ENCODE results near the gene SEMA6D. TPM values are rescaled to one million over a fixed set of nuclear protein-coding genes. Genes with fewer than 3 reads are reported as not detected.

Gene SEMA6D
- total RNA-seq, 1 experiment from 2014 or later = 0.03 TPM

DNA sequence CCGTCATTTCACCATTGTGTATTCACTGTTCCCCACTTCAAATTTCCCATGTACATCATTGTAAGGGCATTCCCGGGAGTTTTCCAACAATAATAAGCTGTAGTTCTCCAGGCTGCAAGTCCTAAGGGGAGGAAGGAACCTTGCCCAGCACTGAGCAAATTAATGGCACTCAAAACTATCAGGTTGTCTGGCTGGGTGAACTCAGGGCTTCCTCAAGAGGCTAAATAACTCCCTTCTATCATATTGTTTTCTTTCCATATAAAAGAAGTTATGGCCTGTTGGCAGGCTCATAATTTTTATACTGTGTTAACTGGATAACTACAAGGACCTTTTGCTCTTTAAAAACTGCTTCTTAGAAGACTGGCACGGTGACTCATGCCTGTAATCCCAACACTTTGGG lies 71.4 kb downstream of the SEMA6D start:
- intact Hi-C loops (cut with micrococcal nuclease; ENCODE audit: unreplicated experiment) = no loop called here
- Histone ChIP-seq H3K9me3 (ENCODE audit: control insufficient read depth, insufficient read depth, low read depth, low read length) (no peaks in the 10 kb centered on the region), H3K36me3 (ENCODE audit: control insufficient read depth, insufficient read depth, low read length) (no peaks in the 10 kb centered on the region), H3K4me1 (ENCODE audit: control insufficient read depth, insufficient read depth, low read length) (no peaks in the 10 kb centered on the region), H3K27me3 (ENCODE audit: control insufficient read depth, insufficient read depth, low read length) (no peaks in the 10 kb centered on the region), H3K27ac (ENCODE audit: low read length) (no peak overlapping the region), H3K4me3 (ENCODE audit: low read depth in 2 of 2, low read length in 2 of 2) (no peak overlapping the region)
- POLR2A ChIA-PET = no interaction called here
- in situ Hi-C loops (cut with HindIII; ENCODE audit: low pct_unique_long_range_greater_than_20kb, low sequenced_read_pairs) = no loop called here
- no peak for ATAC-seq
- no peak for DNase-seq (ENCODE audit: low read depth, low spot score)
- CTCF ChIA-PET = no interaction called here
- BruUV-seq (replicated peaks) = no TSS peak
- TF ChIP-seq SIN3A (IDR thresholded peaks at IDR 0.05; ENCODE audit: borderline replicate concordance, insufficient read depth, low read depth, low read length) (no peak), TCF7L2 (IDR thresholded peaks at IDR 0.05; ENCODE audit: low read depth, low read length) (no peak), CTCF (IDR thresholded peaks at IDR 0.05) (no peak), POLR2AphosphoS5 (IDR thresholded peaks at IDR 0.05; ENCODE audit: low read depth, low read length) (no peak)
- TF ChIP-seq, protein P1, sequence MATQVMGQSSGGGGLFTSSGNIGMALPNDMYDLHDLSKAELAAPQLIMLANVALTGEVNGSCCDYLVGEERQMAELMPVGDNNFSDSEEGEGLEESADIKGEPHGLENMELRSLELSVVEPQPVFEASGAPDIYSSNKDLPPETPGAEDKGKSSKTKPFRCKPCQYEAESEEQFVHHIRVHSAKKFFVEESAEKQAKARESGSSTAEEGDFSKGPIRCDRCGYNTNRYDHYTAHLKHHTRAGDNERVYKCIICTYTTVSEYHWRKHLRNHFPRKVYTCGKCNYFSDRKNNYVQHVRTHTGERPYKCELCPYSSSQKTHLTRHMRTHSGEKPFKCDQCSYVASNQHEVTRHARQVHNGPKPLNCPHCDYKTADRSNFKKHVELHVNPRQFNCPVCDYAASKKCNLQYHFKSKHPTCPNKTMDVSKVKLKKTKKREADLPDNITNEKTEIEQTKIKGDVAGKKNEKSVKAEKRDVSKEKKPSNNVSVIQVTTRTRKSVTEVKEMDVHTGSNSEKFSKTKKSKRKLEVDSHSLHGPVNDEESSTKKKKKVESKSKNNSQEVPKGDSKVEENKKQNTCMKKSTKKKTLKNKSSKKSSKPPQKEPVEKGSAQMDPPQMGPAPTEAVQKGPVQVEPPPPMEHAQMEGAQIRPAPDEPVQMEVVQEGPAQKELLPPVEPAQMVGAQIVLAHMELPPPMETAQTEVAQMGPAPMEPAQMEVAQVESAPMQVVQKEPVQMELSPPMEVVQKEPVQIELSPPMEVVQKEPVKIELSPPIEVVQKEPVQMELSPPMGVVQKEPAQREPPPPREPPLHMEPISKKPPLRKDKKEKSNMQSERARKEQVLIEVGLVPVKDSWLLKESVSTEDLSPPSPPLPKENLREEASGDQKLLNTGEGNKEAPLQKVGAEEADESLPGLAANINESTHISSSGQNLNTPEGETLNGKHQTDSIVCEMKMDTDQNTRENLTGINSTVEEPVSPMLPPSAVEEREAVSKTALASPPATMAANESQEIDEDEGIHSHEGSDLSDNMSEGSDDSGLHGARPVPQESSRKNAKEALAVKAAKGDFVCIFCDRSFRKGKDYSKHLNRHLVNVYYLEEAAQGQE (IDR thresholded peaks at IDR 0.05; ENCODE audit: insufficient read depth in 1 of 2, low read depth in 2 of 2, low read length in 1 of 2) = no peak

GRCh38 chr15:47791161-47791560 lies 73.9 kb downstream of the SEMA6D start:
- H3K36me3 ChIP-seq (ENCODE audit: control insufficient read depth, insufficient read depth, low read length) = no peaks in the 10 kb centered on the region
- ChIA-PET CTCF (no interaction called here), POLR2A (no interaction called here)
- no peaks in the 10 kb centered on the region for H3K9me3 ChIP-seq (ENCODE audit: control insufficient read depth, insufficient read depth, low read depth, low read length)
- BruUV-seq (replicated peaks) = no TSS peak
- ATAC-seq (no peak), DNase-seq (ENCODE audit: low read depth, low spot score) (no peak)
- no peak for TF ChIP-seq TCF7L2 (IDR thresholded peaks at IDR 0.05; ENCODE audit: low read depth, low read length)
- TF ChIP-seq CTCF (IDR thresholded peaks at IDR 0.05) = no peak
- TF ChIP-seq POLR2AphosphoS5 (IDR thresholded peaks at IDR 0.05; ENCODE audit: low read depth, low read length) = no peak
- H3K27ac ChIP-seq (ENCODE audit: low read length) = no peak overlapping the region
- no peaks in the 10 kb centered on the region for H3K27me3 ChIP-seq (ENCODE audit: control insufficient read depth, insufficient read depth, low read length)
- no peaks in the 10 kb centered on the region for H3K4me1 ChIP-seq (ENCODE audit: control insufficient read depth, insufficient read depth, low read length)
- no peak overlapping the region for H3K4me3 ChIP-seq (ENCODE audit: low read depth in 2 of 2, low read length in 2 of 2)
- in situ Hi-C loops (cut with HindIII; ENCODE audit: low pct_unique_long_range_greater_than_20kb, low sequenced_read_pairs) (no loop called here), intact Hi-C loops (cut with micrococcal nuclease; ENCODE audit: unreplicated experiment) (no loop called here)

- no peak for DNase-seq (ENCODE audit: low read depth, low spot score)
- Histone ChIP-seq H3K27ac (ENCODE audit: low read length) (no peak overlapping the region), H3K4me3 (ENCODE audit: low read depth in 2 of 2, low read length in 2 of 2) (no peak overlapping the region), H3K36me3 (ENCODE audit: control insufficient read depth, insufficient read depth, low read length) (no peaks in the 10 kb centered on the region), H3K9me3 (ENCODE audit: control insufficient read depth, insufficient read depth, low read depth, low read length) (no peaks in the 10 kb centered on the region), H3K27me3 (ENCODE audit: control insufficient read depth, insufficient read depth, low read length) (no peaks in the 10 kb centered on the region), H3K4me1 (ENCODE audit: control insufficient read depth, insufficient read depth, low read length) (no peaks in the 10 kb centered on the region)
- TF ChIP-seq CTCF (IDR thresholded peaks at IDR 0.05) (no peak), POLR2AphosphoS5 (IDR thresholded peaks at IDR 0.05; ENCODE audit: low read depth, low read length) (no peak), SIN3A (IDR thresholded peaks at IDR 0.05; ENCODE audit: borderline replicate concordance, insufficient read depth, low read depth, low read length) (no peak), TCF7L2 (IDR thresholded peaks at IDR 0.05; ENCODE audit: low read depth, low read length) (no peak)
- TF ChIP-seq, protein P1 (IDR thresholded peaks at IDR 0.05; ENCODE audit: insufficient read depth in 1 of 2, low read depth in 2 of 2, low read length in 1 of 2) = no peak
- BruUV-seq (replicated peaks) = no TSS peak
- no peak for ATAC-seq
- ChIA-PET CTCF (no interaction called here), POLR2A (no interaction called here)
- in situ Hi-C loops (cut with HindIII; ENCODE audit: low pct_unique_long_range_greater_than_20kb, low sequenced_read_pairs) (no loop called here), intact Hi-C loops (cut with micrococcal nuclease; ENCODE audit: unreplicated experiment) (no loop called here)
Measured at GRCh38 chr15:47792231-47792630, 74.9 kb downstream of the SEMA6D start.

All from Panc1 (cell line).